HEK293 (cell line): ENCODE measurements around the gene GPR153.

Experiments used
- ATF2 ChIP-seq: fragments of 450-650 bp; formaldehyde crosslinking; IDR thresholded peaks from 2 replicates; pipeline ENCODE4 v1.5.1; 2016; ENCODE audit warnings: missing biosample characterization, missing genetic modification characterization, low read depth
- CTCF ChIP-seq: fragments of 450-650 bp; formaldehyde crosslinking; IDR thresholded peaks from 2 replicates; pipeline ENCODE4 v1.5.1; 2016; ENCODE audit warnings: missing biosample characterization, missing genetic modification characterization
- MYNN ChIP-seq: fragments of 450-650 bp; formaldehyde crosslinking; IDR thresholded peaks from 2 replicates; pipeline ENCODE4 v1.5.1; 2016; ENCODE audit warnings: missing biosample characterization, missing genetic modification characterization, borderline replicate concordance
- PATZ1 ChIP-seq: fragments of 450-650 bp; formaldehyde crosslinking; IDR thresholded peaks from 2 replicates; pipeline ENCODE4 v1.5.1; 2016; ENCODE audit warnings: missing biosample characterization, missing genetic modification characterization
- REST ChIP-seq: fragments of 450-650 bp; formaldehyde crosslinking; IDR thresholded peaks from 2 replicates; pipeline ENCODE4 v1.5.1; 2016; ENCODE audit warnings: missing biosample characterization, missing genetic modification characterization
- SETDB1 ChIP-seq: IDR thresholded peaks from one replicate; pipeline ENCODE4 v1.6.1; 2017; ENCODE audit warnings: mild to moderate bottlenecking, low read length, moderate library complexity, mixed read lengths; ENCODE audit not compliant: insufficient read length
- SP2 ChIP-seq: fragments of 450-650 bp; formaldehyde crosslinking; IDR thresholded peaks from 2 replicates; pipeline ENCODE4 v1.5.1; 2016; ENCODE audit warnings: missing biosample characterization, missing genetic modification characterization
- TCF7L2 ChIP-seq: IDR thresholded peaks from 2 replicates; pipeline ENCODE4 v1.6.1; 2011; ENCODE audit warnings: low read depth, mild to moderate bottlenecking, inconsistent platforms, low read length, moderate library complexity, borderline replicate concordance
- ZNF121 ChIP-seq: fragments of 450-650 bp; formaldehyde crosslinking; IDR thresholded peaks from 2 replicates; pipeline ENCODE4 v1.5.1; 2016; ENCODE audit warnings: missing biosample characterization, missing genetic modification characterization
- ZNF302 ChIP-seq: fragments of 450-650 bp; formaldehyde crosslinking; IDR thresholded peaks from 2 replicates; pipeline ENCODE4 v1.5.1; 2016; ENCODE audit warnings: missing biosample characterization, missing genetic modification characterization, low read depth
- ZNF549 ChIP-seq: fragments of 450-650 bp; IDR thresholded peaks from 2 replicates; pipeline ENCODE4 v1.5.1; 2018; ENCODE audit warnings: missing biosample characterization, missing genetic modification characterization, mild to moderate bottlenecking, inconsistent platforms, moderate library complexity
- ZNF747 ChIP-seq: fragments of 450-650 bp; formaldehyde crosslinking; IDR thresholded peaks from 2 replicates; pipeline ENCODE4 v1.5.1; 2016; ENCODE audit warnings: missing biosample characterization, missing genetic modification characterization
- ZNF777 ChIP-seq: fragments of 450-650 bp; formaldehyde crosslinking; IDR thresholded peaks from 2 replicates; pipeline ENCODE4 v1.5.1; 2017; ENCODE audit warnings: missing biosample characterization, missing genetic modification characterization, borderline replicate concordance

GRCh38 chr1:6234502-6235295 lies 26.2 kb downstream of the GPR153 start:
- TF ChIP-seq REST (tag by site-specific recombination) (no peak), ATF2 (tag by site-specific recombination) (no peak), CTCF (tag by site-specific recombination) (no peak), MYNN (no peak), SP2 (tag by site-specific recombination) (no peak), ZNF777 (tag by site-specific recombination) (no peak), ZNF121 (no peak), SETDB1 (no peak), PATZ1 (tag by site-specific recombination) (peak; percentile 83), ZNF549 (tag by site-specific recombination) (no peak), ZNF302 (tag by site-specific recombination) (no peak), TCF7L2 (no peak), ZNF747 (no peak)
